ENCODE data around the gene ZDHHC11B. TPM values are rescaled to one million over a fixed set of nuclear protein-coding genes. Genes with fewer than 3 reads are reported as not detected.
"Not testable (repeated sequence)": the region's sequence is repeated elsewhere in the genome, so short reads cannot be mapped to it uniquely, and the experiment has no call there.

ZDHHC11B gene
- total RNA-seq, 2 donors from 2014 or later = 0.75 to 1.3 TPM

GRCh38 chr5:782356-782755, 2.2 kb downstream of the ZDHHC11B start:
- no CpG with 5 or more reads among the region's 12 CpGs for WGBS, 2 experiments (ENCODE audit: insufficient coverage in 1 of 2, insufficient read length in 1 of 2)
- H3K4me3 ChIP-seq (ENCODE audit: low read length) = not testable (repeated sequence)

GRCh38 chr5:780571-780970, 4.0 kb downstream of the ZDHHC11B start:
- not testable (repeated sequence) for H3K4me3 Mint-ChIP-seq; H3K4me1 ChIP-seq (ENCODE audit: control insufficient read depth, insufficient read depth, low read length); H3K27ac ChIP-seq (ENCODE audit: low read depth, low read length); H3K9ac ChIP-seq (ENCODE audit: extremely low read depth, low read length, poor library complexity, severe bottlenecking); H3K36me3 ChIP-seq (ENCODE audit: control insufficient read depth, insufficient read depth, low read length); DNase-seq; H3K36me3 Mint-ChIP-seq (ENCODE audit: low read depth); H3K9me3 Mint-ChIP-seq; H3K4me3 ChIP-seq (ENCODE audit: low read length); H3K27ac Mint-ChIP-seq; H3K9me3 ChIP-seq (ENCODE audit: control insufficient read depth, low read length); H3K4me1 Mint-ChIP-seq
- WGBS, 2 experiments (ENCODE audit: insufficient coverage in 1 of 2, insufficient read length in 1 of 2) = 88 to 93% methylated on average over 7 to 17 of the region's 17 CpGs
- peaks cover 38% of the 10 kb centered on the region for H3K27me3 ChIP-seq (ENCODE audit: control insufficient read depth, insufficient read depth, low read length, poor library complexity, severe bottlenecking)
- peaks cover 46% of the 10 kb centered on the region for H3K27me3 Mint-ChIP-seq (ENCODE audit: insufficient read depth)

More at GRCh38 chr5:782356-782755, 2.2 kb downstream of the ZDHHC11B start:
- not testable (repeated sequence) for H3K9me3 ChIP-seq (ENCODE audit: control insufficient read depth, low read length); H3K4me1 ChIP-seq (ENCODE audit: control insufficient read depth, insufficient read depth, low read length); DNase-seq; H3K36me3 Mint-ChIP-seq (ENCODE audit: low read depth); H3K4me1 Mint-ChIP-seq; H3K9ac ChIP-seq (ENCODE audit: extremely low read depth, low read length, poor library complexity, severe bottlenecking); H3K9me3 Mint-ChIP-seq; H3K36me3 ChIP-seq (ENCODE audit: control insufficient read depth, insufficient read depth, low read length); H3K4me3 Mint-ChIP-seq; H3K27ac ChIP-seq (ENCODE audit: low read depth, low read length); H3K27ac Mint-ChIP-seq
- H3K27me3 Mint-ChIP-seq (ENCODE audit: insufficient read depth) = peaks cover 28% of the 10 kb centered on the region
- H3K27me3 ChIP-seq (ENCODE audit: control insufficient read depth, insufficient read depth, low read length, poor library complexity, severe bottlenecking) = peaks cover 22% of the 10 kb centered on the region

DNA sequence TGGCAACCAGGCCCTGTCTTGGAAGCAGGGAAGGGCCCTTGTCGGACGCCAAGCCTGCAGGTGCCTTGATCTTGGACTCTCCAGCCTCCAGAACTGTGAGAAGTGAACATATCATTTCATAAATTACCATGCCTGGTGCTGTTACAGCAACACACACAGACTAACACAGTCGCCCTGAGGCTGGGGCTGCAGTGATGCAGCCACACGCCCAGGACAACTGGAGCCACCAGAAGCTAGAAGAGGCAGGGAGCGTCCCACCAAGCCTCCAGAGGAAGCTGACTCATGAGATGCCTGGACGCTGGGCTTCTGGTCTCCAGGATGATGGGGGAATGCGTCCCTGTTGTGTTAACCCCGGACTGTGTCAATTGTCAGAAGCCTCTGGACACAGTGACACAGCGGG, 5.6 kb downstream of the ZDHHC11B start:
- not testable (repeated sequence) for H3K4me1 ChIP-seq (ENCODE audit: control insufficient read depth, insufficient read depth, low read length); H3K9ac ChIP-seq (ENCODE audit: extremely low read depth, low read length, poor library complexity, severe bottlenecking); H3K36me3 Mint-ChIP-seq (ENCODE audit: low read depth); DNase-seq; H3K4me3 Mint-ChIP-seq; H3K27ac Mint-ChIP-seq; H3K4me1 Mint-ChIP-seq; H3K36me3 ChIP-seq (ENCODE audit: control insufficient read depth, insufficient read depth, low read length); H3K4me3 ChIP-seq (ENCODE audit: low read length); H3K9me3 ChIP-seq (ENCODE audit: control insufficient read depth, low read length); H3K9me3 Mint-ChIP-seq; H3K27ac ChIP-seq (ENCODE audit: low read depth, low read length)
- peaks cover 38% of the 10 kb centered on the region for H3K27me3 ChIP-seq (ENCODE audit: control insufficient read depth, insufficient read depth, low read length, poor library complexity, severe bottlenecking)
- WGBS, 2 experiments (ENCODE audit: insufficient coverage in 1 of 2, insufficient read length in 1 of 2) = 40 to 86% methylated on average over 1 to 7 of the region's 9 CpGs
- peaks cover 45% of the 10 kb centered on the region for H3K27me3 Mint-ChIP-seq (ENCODE audit: insufficient read depth)

- H3K9me3 Mint-ChIP-seq; H3K9ac ChIP-seq (ENCODE audit: extremely low read depth, low read length, poor library complexity, severe bottlenecking); H3K27ac Mint-ChIP-seq; H3K36me3 ChIP-seq (ENCODE audit: control insufficient read depth, insufficient read depth, low read length); H3K4me1 Mint-ChIP-seq; H3K4me3 ChIP-seq (ENCODE audit: low read length); H3K9me3 ChIP-seq (ENCODE audit: control insufficient read depth, low read length); H3K4me1 ChIP-seq (ENCODE audit: control insufficient read depth, insufficient read depth, low read length); H3K4me3 Mint-ChIP-seq; DNase-seq; H3K36me3 Mint-ChIP-seq (ENCODE audit: low read depth); H3K27ac ChIP-seq (ENCODE audit: low read depth, low read length): not testable (repeated sequence)
- WGBS, 2 experiments (ENCODE audit: insufficient coverage in 1 of 2, insufficient read length in 1 of 2) = no CpG with 5 or more reads among the region's 6 CpGs
- peaks cover 32% of the 10 kb centered on the region for H3K27me3 ChIP-seq (ENCODE audit: control insufficient read depth, insufficient read depth, low read length, poor library complexity, severe bottlenecking)
- peaks cover 41% of the 10 kb centered on the region for H3K27me3 Mint-ChIP-seq (ENCODE audit: insufficient read depth)
Observed at GRCh38 chr5:778421-778820, 6.1 kb downstream of the ZDHHC11B start.

- 90 to 93% methylated on average over 16 to 36 of the region's 36 CpGs for WGBS, 2 experiments (ENCODE audit: insufficient coverage in 1 of 2, insufficient read length in 1 of 2)
Observed at GRCh38 chr5:777756-778161, 6.8 kb downstream of the ZDHHC11B start.

More at GRCh38 chr5:777756-778161, 6.8 kb downstream of the ZDHHC11B start:
- no peaks in the 10 kb centered on the region for H3K4me1 Mint-ChIP-seq
- no peak overlapping the region for H3K27ac ChIP-seq (ENCODE audit: low read depth, low read length)
- no peak for TF ChIP-seq CTCF (conservative IDR thresholded peaks at IDR 0.05)
- H3K4me1 ChIP-seq (ENCODE audit: control insufficient read depth, insufficient read depth, low read length) = no peaks in the 10 kb centered on the region
- H3K9ac ChIP-seq (ENCODE audit: extremely low read depth, low read length, poor library complexity, severe bottlenecking) = no peak overlapping the region
- H3K4me3 ChIP-seq (ENCODE audit: low read length) = no peak overlapping the region
- no peak for DNase-seq
- no peaks in the 10 kb centered on the region for H3K36me3 ChIP-seq (ENCODE audit: control insufficient read depth, insufficient read depth, low read length)
- peaks cover 46% of the 10 kb centered on the region for H3K27me3 Mint-ChIP-seq (ENCODE audit: insufficient read depth)
- no peaks in the 10 kb centered on the region for H3K36me3 Mint-ChIP-seq (ENCODE audit: low read depth)
- H3K9me3 ChIP-seq (ENCODE audit: control insufficient read depth, low read length) = no peaks in the 10 kb centered on the region
- H3K27ac Mint-ChIP-seq = no peak overlapping the region
- no peaks in the 10 kb centered on the region for H3K9me3 Mint-ChIP-seq
- H3K4me3 Mint-ChIP-seq = no peak overlapping the region
- H3K27me3 ChIP-seq (ENCODE audit: control insufficient read depth, insufficient read depth, low read length, poor library complexity, severe bottlenecking) = peaks cover 27% of the 10 kb centered on the region
